Endothelial cell of umbilical vein (primary cell): ENCODE results near the gene ZIM2.

Source experiments
- CTCF ChIP-seq, 2 donors: IDR thresholded peaks; 1 replicate in 1 of 2; 2 replicates in 1 of 2; pipeline ENCODE4 v1.5.1; 2011; ENCODE audit warnings: low read length in 2 of 2, mild to moderate bottlenecking in 2 of 2, moderate library complexity in 2 of 2, control low read depth in 1 of 2, inconsistent platforms in 1 of 2, low read depth in 1 of 2; ENCODE audit not compliant: insufficient read depth in 1 of 2; ENCODE audit errors: extremely low read depth in 1 of 2
- EZH2 ChIP-seq: IDR thresholded peaks from 2 replicates; pipeline ENCODE4 v1.6.1; 2012; ENCODE audit warnings: borderline replicate concordance, low read depth, mild to moderate bottlenecking, moderate library complexity, low read length, inconsistent platforms; ENCODE audit not compliant: severe bottlenecking
- FOS ChIP-seq: IDR thresholded peaks from 2 replicates; pipeline ENCODE4 v1.6.1; 2011; ENCODE audit warnings: mild to moderate bottlenecking, low read length, moderate library complexity, borderline replicate concordance; ENCODE audit not compliant: insufficient read depth
- GATA2 ChIP-seq: IDR thresholded peaks from 2 replicates; pipeline ENCODE4 v1.7.0; 2011; ENCODE audit warnings: low read depth, mild to moderate bottlenecking, moderate library complexity, mixed read lengths, low read length; ENCODE audit not compliant: insufficient read length, insufficient read depth
- JUN ChIP-seq: IDR thresholded peaks from 2 replicates; pipeline ENCODE4 v1.6.1; 2011; ENCODE audit warnings: borderline replicate concordance, low read depth; ENCODE audit not compliant: insufficient read length, insufficient read depth
- POLR2AphosphoS5 ChIP-seq: IDR thresholded peaks from 2 replicates; pipeline ENCODE4 v1.6.1; 2012; ENCODE audit warnings: low read depth, mild to moderate bottlenecking, control low read depth, low read length, moderate library complexity; ENCODE audit not compliant: insufficient read depth

- TF ChIP-seq CTCF (IDR thresholded peaks at IDR 0.05; ENCODE audit: extremely low read depth in 1 of 2, insufficient read depth in 1 of 2, low read depth in 1 of 2, low read length in 2 of 2), result no peak
- TF ChIP-seq EZH2, result no peak
- TF ChIP-seq GATA2, result no peak
- no peak for TF ChIP-seq POLR2AphosphoS5
- TF ChIP-seq FOS, result no peak
- TF ChIP-seq JUN, result no peak
Measured at GRCh38 chr19:56874530-56874929, 34.0 kb upstream of the ZIM2 start.
